Stomach (tissue), 4 donors: ENCODE measurements around the gene COA5.

Experiments
- POLR2A ChIP-seq, 4 donors: fragments of 450-650 bp; IDR thresholded peaks; one replicate each; pipeline ENCODE4 v1.6.1; 2016; ENCODE audit warnings: antibody characterized with exemption in 4 of 4, control low read depth in 2 of 4, mild to moderate bottlenecking in 1 of 4, moderate library complexity in 1 of 4
- POLR2AphosphoS5 ChIP-seq, 3 donors: sonication (generic); formaldehyde crosslinking; IDR thresholded peaks; one replicate each; pipeline ENCODE4 v1.6.1; 2016; ENCODE audit warnings: antibody characterized with exemption in 3 of 3
- TF ChIP-seq, protein P1 (sequence below), 7 experiments: fragments of 450-650 bp in 4 of 7; fragments of 200-600 bp in 3 of 7; sonication (generic) in 3 of 7; IDR thresholded peaks; one replicate each; pipeline ENCODE4 v1.5.1; 2016 to 2019; ENCODE audit warnings: antibody characterized with exemption in 7 of 7, control low read depth in 2 of 7, mild to moderate bottlenecking in 1 of 7

DNA sequence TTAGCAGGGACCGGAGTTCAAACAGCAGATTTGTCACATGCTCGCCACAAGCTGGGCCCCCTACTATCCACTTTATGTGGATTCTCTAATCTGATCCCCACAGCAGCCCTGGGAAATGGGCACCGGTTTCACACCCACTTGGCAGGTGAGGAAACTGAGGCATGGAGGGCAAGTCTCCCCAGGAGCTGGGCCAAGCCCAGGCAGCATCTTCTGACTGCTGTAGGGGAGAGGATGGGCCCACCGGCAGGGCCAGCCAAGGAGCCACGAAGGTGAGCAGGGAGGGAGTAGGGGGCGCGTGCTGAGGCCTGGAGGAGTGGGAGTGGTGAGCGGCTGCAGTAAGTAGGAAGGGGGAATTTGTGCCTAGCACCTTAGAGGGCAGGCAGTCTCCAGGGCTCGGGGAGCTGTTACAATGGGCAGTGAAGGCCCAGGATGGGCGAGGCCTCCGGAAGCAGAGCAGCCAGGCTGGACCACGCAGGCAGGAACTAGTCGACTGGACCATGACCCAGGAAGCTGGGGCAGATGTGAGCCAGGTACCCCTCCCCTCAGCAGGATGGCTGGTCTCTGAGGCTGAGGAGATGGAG is 37.1 kb downstream of the COA5 start:
- no peak for TF ChIP-seq POLR2AphosphoS5 (IDR thresholded peaks at IDR 0.05)
- TF ChIP-seq, protein P1, sequence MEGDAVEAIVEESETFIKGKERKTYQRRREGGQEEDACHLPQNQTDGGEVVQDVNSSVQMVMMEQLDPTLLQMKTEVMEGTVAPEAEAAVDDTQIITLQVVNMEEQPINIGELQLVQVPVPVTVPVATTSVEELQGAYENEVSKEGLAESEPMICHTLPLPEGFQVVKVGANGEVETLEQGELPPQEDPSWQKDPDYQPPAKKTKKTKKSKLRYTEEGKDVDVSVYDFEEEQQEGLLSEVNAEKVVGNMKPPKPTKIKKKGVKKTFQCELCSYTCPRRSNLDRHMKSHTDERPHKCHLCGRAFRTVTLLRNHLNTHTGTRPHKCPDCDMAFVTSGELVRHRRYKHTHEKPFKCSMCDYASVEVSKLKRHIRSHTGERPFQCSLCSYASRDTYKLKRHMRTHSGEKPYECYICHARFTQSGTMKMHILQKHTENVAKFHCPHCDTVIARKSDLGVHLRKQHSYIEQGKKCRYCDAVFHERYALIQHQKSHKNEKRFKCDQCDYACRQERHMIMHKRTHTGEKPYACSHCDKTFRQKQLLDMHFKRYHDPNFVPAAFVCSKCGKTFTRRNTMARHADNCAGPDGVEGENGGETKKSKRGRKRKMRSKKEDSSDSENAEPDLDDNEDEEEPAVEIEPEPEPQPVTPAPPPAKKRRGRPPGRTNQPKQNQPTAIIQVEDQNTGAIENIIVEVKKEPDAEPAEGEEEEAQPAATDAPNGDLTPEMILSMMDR (IDR thresholded peaks at IDR 0.05), result no peak
- TF ChIP-seq POLR2A (IDR thresholded peaks at IDR 0.05), result no peak
